ENCODE results near the gene LCE1C. TPM values are rescaled to one million over a fixed set of nuclear protein-coding genes. Genes with fewer than 3 reads are reported as not detected.

The LCE1C gene, protein sequence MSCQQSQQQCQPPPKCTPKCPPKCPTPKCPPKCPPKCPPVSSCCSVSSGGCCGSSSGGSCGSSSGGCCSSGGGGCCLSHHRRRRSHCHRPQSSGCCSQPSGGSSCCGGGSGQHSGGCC
- total RNA-seq, result not detected in 2 replicates

DNA sequence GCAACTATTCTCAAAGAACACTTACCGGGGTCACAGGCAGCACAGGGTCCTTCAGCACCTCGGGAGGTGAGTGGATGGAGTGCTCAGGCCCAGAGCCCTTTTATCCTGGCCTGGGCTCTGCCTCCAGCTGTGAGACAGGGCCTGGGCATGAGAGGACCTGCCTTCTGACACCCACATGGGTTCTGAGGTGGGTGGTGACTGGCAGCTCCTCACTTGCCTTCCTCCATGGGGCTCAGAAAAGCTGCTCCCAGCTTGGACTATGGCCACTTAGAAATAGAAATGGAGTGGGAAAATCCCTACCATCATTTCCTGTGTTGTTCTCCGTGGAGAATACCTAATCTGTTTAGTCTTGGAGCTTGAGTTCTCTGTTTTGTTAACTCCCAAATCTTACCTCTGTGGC is at the start of gene LCE1C:
Gene LCE1C (minus strand): TSS at position 76 of the 400 bp plus-strand sequence. CDS start 1,173 bp downstream, outside the sequence.

DNA sequence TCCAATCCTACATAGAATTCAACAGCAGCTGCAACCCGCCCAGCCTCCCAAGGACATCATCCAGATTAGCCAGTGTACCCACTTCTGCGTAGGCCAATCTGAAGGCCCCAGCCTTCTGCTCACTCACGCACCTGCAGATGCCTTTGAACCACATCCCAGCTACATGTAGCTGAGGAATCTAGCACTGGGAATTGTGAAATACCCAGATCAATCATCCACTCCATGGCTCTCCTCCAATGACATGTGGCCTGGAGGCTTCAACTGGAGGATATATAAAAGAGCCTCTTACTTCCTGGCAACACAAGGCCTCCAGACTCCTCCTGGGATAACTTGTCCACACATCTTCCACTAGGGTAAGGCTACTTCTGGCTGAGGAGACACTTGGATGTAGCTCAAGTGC is 36.1 kb upstream of the LCE1C start, which contains the start of gene LCE6A:
Gene LCE6A (plus strand): TSS at position 301 of the 400 bp plus-strand sequence. CDS start 665 bp downstream, outside the sequence.

DNA sequence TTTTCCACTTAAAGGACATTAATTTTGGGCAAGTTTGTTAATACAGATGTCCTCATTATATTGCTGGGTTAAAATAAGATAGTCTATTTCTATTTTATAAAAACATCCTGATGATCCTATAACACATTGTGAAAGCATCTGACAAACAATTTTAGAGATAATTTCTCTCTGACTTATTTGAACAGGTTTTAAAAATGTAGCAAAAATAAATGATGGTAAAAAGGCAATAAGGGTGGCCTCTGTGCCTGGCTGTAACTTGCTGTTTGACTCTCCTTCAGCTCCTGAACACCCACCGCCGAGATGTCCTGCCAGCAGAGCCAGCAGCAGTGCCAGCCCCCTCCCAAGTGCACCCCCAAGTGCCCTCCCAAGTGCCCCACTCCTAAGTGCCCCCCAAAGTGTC is 20.7 kb upstream of the LCE1C start, which contains the start of gene LCE1A:
Gene LCE1A (plus strand): TSS at position 301 of the 400 bp plus-strand sequence. CDS start 0 bp downstream, at position 301.

DNA sequence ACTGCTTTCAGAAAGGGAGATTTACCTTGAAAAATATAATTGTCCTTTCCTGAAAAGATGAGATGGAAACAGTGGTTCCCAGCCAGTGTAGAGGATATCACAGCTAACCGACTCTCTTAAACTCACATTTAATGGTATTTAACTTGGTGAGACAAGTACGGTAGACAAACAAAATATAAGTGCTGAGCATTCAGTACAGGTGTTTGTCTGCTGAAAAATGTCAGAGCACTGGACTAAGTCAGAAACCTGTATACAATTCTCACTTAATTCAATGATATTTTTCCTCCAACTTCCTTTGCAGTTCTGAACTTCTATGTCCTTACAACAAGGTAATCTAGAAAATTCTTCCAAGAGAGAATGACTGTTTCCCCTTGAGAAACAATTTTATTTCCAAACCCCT is 5.2 kb upstream of the LCE1C start, which contains the start of gene LCE1B:
Gene LCE1B (plus strand): TSS at position 301 of the 400 bp plus-strand sequence. CDS start 476 bp downstream, outside the sequence.

DNA sequence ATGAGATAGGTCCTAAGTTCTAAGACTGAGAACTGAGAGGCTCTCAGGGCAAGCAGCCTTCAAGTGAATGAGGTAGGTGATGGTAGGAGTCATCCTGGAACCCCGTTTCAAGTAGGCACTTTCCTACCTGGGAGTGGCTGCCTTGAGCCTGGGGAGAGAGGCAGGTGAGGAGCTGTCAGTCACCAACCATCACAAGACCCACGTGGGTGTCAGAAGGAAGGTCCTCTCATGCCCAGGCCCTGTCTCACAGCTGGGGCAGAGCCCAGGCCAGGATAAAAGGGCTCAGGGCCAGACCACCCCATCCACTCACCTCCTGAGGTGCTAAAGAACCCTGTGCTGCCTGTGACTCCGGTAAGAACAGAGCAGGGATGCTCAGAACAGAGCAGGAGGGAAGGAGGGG is 10.0 kb downstream of the LCE1C start, which contains the start of gene LCE1D:
Gene LCE1D (plus strand): TSS at position 301 of the 400 bp plus-strand sequence. CDS start 1,074 bp downstream, outside the sequence.

DNA sequence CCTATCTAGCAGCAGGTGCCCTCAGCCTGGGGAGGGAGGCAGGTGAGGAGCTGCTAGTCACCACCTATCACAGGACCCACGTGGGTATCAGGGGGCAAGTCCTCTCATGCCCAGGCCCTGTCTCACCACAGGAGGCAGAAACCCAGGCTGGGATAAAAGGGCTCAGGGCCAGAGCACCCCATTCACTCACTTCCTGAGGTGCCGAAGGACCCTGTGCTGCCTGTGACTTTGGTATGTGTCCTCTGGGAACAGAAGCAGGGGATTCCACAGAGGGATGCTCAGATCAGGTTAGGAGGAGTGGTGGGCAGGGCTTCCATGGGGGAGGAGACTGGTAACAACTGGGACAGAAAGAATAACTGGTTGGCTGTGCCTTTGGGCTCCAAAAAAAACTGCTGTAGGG is 20.4 kb downstream of the LCE1C start, which contains the start of gene LCE1E:
Gene LCE1E (plus strand): TSS at position 181 of the 400 bp plus-strand sequence. CDS start 1,043 bp downstream, outside the sequence.

DNA sequence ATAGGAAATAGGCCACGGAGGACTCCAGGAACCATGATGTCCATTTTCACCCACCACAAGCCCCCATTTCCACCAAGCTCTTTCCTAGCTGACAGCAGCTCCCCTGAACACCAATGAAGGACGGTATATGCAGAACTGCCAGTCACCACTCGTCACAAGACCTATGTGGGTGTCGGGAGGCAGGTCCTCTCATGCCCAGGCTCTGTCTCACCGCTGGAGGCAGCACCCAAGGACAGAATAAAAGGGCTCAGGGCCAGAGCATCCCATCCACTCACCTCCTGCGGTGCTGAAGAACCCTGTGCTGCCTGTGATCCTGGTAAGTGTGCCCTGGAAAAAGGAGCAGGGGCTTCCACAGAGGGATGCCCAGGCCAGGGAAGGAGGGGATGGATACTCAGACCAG is 31.6 kb downstream of the LCE1C start, which contains the start of gene LCE1F:
Gene LCE1F (plus strand): TSS at position 266 of the 400 bp plus-strand sequence. CDS start 1,232 bp downstream, outside the sequence.

DNA sequence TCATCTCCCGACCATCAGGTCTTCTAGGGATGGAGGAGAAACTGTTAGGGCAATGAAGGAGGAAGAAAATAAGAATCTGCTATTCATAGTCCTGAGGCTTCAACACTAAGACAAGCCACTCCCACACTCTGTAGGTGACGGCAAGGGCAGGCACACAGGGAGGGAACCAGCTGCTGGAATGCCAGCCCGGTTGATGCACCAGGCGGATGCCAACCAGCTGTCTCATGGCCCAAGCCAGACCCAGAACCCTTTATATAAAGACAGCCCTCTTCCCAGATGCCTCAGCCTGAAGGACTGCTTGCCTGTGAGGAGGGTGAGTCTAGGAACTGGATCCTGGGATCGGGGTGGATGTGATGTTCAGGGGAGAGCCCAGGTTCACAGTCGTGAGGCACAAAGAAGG is 48.7 kb downstream of the LCE1C start, which contains the start of gene KPRP:
Gene KPRP (plus strand): TSS at position 279 of the 400 bp plus-strand sequence. CDS start 1,564 bp downstream, outside the sequence.

Other genes with a start within 250 kb of the LCE1C start
- not detected in 2 replicates for gene LCE3E, start 239.9 kb downstream of the LCE1C start, total RNA-seq
- gene LCE3D, start 226.1 kb downstream of the LCE1C start, total RNA-seq, result not detected in 2 replicates
- gene LCE3C, start 206.4 kb downstream of the LCE1C start, total RNA-seq, result not detected in 2 replicates
- gene LCE3B, start 192.8 kb downstream of the LCE1C start, total RNA-seq, result not detected in 2 replicates
- not detected in 2 replicates for gene LCE3A, start 183.5 kb downstream of the LCE1C start, total RNA-seq
- gene LCE2D, start 143.3 kb downstream of the LCE1C start, total RNA-seq, result not detected in 2 replicates
- not detected in 2 replicates for gene LCE2C, start 131.4 kb downstream of the LCE1C start, total RNA-seq
- gene LCE2B, start 120.5 kb downstream of the LCE1C start, total RNA-seq, result not detected in 2 replicates
- not detected in 2 replicates for gene LCE2A, start 108.3 kb downstream of the LCE1C start, total RNA-seq
- not detected in 2 replicates for gene LCE4A, start 98.5 kb downstream of the LCE1C start, total RNA-seq
- not detected in 2 replicates for gene KPRP, start 48.6 kb downstream of the LCE1C start, total RNA-seq
- not detected in 2 replicates for gene LCE1F, start 31.5 kb downstream of the LCE1C start, total RNA-seq
- not detected in 2 replicates for gene LCE1E, start 20.4 kb downstream of the LCE1C start, total RNA-seq
- gene LCE1D, start 9.9 kb downstream of the LCE1C start, total RNA-seq, result not detected in 2 replicates
- gene LCE1B, start 5.3 kb upstream of the LCE1C start, total RNA-seq, result not detected in 2 replicates
- not detected in 2 replicates for gene LCE1A, start 20.8 kb upstream of the LCE1C start, total RNA-seq
- not detected in 2 replicates for gene LCE6A, start 36.2 kb upstream of the LCE1C start, total RNA-seq
- not detected in 2 replicates for gene LCE7A, start 53.3 kb upstream of the LCE1C start, total RNA-seq
- gene SMCP, start 71.7 kb upstream of the LCE1C start, total RNA-seq, result not detected in 2 replicates
- gene IVL, start 101.9 kb upstream of the LCE1C start, total RNA-seq, result not detected in 2 replicates
- not detected in 2 replicates for gene SPRR5, start 140.6 kb upstream of the LCE1C start, total RNA-seq
- gene SPRR4, start 164.0 kb upstream of the LCE1C start, total RNA-seq, result not detected in 2 replicates
- gene SPRR1A, start 177.4 kb upstream of the LCE1C start, total RNA-seq, result not detected in 2 replicates
- gene SPRR3, start 195.1 kb upstream of the LCE1C start, total RNA-seq, result not detected in 2 replicates
- not detected in 2 replicates for gene SPRR1B, start 224.6 kb upstream of the LCE1C start, total RNA-seq
- gene SPRR2D, start 234.5 kb upstream of the LCE1C start, total RNA-seq, result not detected in 2 replicates